ENCODE measurements around the gene ZSCAN10.
"Not testable (repeated sequence)": the region's sequence is repeated elsewhere in the genome, so short reads cannot be mapped to it uniquely, and the experiment has no call there.

The ZSCAN10 gene

DNA sequence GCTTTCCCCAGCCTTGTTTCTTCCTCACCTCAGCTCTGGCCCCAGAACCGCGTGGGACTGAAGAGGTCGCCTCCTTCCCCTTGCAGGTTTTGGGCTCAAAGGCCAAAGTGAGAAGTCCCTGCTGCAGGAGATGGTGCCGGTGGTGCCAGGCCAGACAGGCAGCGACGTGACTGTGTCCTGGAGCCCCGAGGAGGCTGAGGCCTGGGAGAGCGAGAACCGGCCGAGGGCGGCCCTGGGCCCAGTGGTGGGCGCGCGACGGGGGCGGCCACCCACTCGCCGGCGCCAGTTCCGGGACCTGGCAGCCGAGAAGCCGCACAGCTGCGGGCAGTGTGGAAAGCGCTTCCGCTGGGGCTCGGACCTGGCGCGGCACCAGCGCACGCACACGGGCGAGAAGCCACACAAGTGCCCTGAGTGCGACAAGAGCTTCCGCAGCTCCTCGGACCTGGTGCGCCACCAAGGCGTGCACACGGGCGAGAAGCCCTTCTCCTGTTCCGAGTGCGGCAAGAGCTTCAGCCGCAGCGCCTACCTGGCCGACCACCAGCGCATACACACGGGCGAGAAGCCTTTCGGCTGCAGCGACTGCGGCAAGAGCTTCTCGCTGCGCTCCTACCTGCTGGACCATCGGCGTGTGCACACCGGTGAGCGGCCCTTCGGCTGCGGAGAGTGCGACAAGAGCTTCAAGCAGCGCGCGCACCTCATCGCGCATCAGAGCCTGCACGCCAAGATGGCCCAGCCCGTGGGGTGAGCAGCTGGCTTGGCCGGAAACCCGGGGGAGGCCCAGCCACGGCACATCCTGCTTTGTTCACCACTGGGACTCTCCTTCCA is 41.7 kb upstream of the ZSCAN10 start:
- no peak overlapping the region for H3K4me3 ChIP-seq (ENCODE audit: control insufficient read depth, low read depth, low read length)
- TF ChIP-seq CTCF (conservative IDR thresholded peaks at IDR 0.05; ENCODE audit: control insufficient read depth, insufficient read depth, low read depth, low read length): no peak
- no peak for DNase-seq (ENCODE audit: low read depth)

DNA sequence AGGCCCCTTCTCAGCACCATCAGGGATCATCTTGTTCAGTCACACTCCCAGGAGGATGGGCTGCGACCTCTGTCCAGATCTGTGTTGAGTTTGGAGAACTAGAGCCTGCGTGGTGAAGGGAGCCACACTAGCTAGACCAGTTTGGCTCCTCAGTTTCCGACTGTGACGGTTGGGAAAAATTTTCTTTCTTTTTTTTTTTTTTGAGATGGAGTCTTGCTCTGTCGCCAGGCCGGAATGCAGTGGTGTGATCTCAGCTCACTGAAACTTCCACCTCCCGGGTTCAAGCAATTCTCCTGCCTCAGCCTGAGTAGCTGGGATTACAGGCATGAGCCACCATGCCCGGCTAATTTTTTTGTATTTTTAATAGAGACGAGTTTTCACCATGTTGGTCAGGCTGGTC is 40.5 kb upstream of the ZSCAN10 start:
- not testable (repeated sequence) for H3K4me3 ChIP-seq (ENCODE audit: control insufficient read depth, low read depth, low read length); DNase-seq (ENCODE audit: low read depth)

- no peak for TF ChIP-seq CTCF (conservative IDR thresholded peaks at IDR 0.05; ENCODE audit: control insufficient read depth, insufficient read depth, low read depth, low read length)
Observed at GRCh38 chr16:3138823-3139426, 39.8 kb upstream of the ZSCAN10 start.

DNA sequence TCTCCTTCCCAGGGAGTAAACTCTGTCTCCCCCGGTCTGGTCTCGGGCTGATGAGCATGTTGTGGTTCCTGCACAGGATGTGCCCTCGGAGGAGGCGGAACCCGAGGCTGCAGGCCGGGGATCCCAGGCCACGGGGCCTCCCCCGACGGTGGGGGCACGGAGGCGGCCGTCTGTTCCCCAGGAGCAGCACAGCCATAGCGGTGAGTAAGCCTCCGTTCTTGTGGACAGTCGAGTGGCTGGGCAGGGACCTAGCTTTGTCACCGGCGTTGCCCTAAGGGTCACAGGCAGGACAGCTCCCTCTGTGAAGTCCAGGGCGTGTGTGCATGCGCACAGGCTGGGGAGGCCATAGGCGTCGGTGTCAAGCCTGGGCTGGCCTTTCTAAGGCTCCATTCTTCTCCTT is 39.2 kb upstream of the ZSCAN10 start:
- no peak overlapping the region for H3K4me3 ChIP-seq (ENCODE audit: control insufficient read depth, low read depth, low read length)
- TF ChIP-seq CTCF (conservative IDR thresholded peaks at IDR 0.05; ENCODE audit: control insufficient read depth, insufficient read depth, low read depth, low read length): no peak
- DNase-seq (ENCODE audit: low read depth): no peak

More at GRCh38 chr16:3138823-3139426, 39.8 kb upstream of the ZSCAN10 start:
- DNase-seq (ENCODE audit: low read depth): no peak
- H3K4me3 ChIP-seq (ENCODE audit: control insufficient read depth, low read depth, low read length): no peak overlapping the region

DNA sequence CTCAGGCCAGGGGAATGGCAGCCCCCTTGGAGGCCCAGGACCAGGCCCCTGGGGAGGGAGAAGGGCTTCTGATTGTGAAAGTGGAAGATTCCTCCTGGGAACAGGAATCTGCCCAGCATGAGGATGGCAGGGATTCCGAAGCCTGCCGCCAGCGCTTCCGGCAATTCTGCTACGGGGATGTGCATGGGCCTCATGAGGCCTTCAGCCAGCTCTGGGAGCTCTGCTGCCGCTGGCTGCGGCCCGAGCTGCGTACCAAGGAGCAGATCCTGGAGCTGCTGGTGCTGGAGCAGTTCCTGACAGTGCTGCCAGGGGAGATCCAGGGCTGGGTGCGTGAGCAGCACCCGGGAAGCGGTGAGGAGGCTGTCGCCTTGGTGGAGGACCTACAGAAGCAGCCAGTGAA is 38.2 kb upstream of the ZSCAN10 start:
- no peak overlapping the region for H3K4me3 ChIP-seq (ENCODE audit: control insufficient read depth, low read depth, low read length)
- TF ChIP-seq CTCF (conservative IDR thresholded peaks at IDR 0.05; ENCODE audit: control insufficient read depth, insufficient read depth, low read depth, low read length): no peak
- DNase-seq (ENCODE audit: low read depth): no peak

- TF ChIP-seq CTCF (conservative IDR thresholded peaks at IDR 0.05; ENCODE audit: control insufficient read depth, insufficient read depth, low read depth, low read length): no peak
- H3K4me3 ChIP-seq (ENCODE audit: control insufficient read depth, low read depth, low read length): peak overlapping the region; percentile 82
- no peak for DNase-seq (ENCODE audit: low read depth)
Observed at GRCh38 chr16:3135126-3135715, 36.1 kb upstream of the ZSCAN10 start.
